Stimulated activated CD8-positive, alpha-beta memory T cell treated with anti-CD3 and anti-CD28 coated beads, Interleukin-15, amount 100 ng/mL, for 24 hours (primary cell): ENCODE measurements around the gene SPATC1L.
"Not testable (repeated sequence)": the region's sequence is repeated elsewhere in the genome, so short reads cannot be mapped to it uniquely, and the experiment has no call there.

ENCODE experiments used
- DNase-seq: peaks from one replicate; pipeline ENCODE4 v3.0.0-alpha.2; 2020; ENCODE audit warnings: low read depth

Gene SPATC1L

GRCh38 chr21:46200877-46201803 lies 16.9 kb upstream of the SPATC1L start:
- DNase-seq: not testable (repeated sequence)

GRCh38 chr21:46199436-46200373 lies 15.4 kb upstream of the SPATC1L start:
- DNase-seq: no peak

GRCh38 chr21:46196733-46197132 lies 12.5 kb upstream of the SPATC1L start:
- DNase-seq: no peak

GRCh38 chr21:46195595-46196195 lies 11.4 kb upstream of the SPATC1L start:
- no peak for DNase-seq

- DNase-seq: no peak
These were observed 10.4 kb upstream of the SPATC1L start for GRCh38 chr21:46194374-46195334.

GRCh38 chr21:46193829-46194373 lies 9.6 kb upstream of the SPATC1L start:
- DNase-seq: no peak

- DNase-seq: no peak
These were observed 7.7 kb upstream of the SPATC1L start for GRCh38 chr21:46191686-46192575.

- DNase-seq: no peak
These were observed 7.0 kb upstream of the SPATC1L start for GRCh38 chr21:46191257-46191685.

GRCh38 chr21:46190491-46191131 lies 6.4 kb upstream of the SPATC1L start:
- no peak for DNase-seq

- DNase-seq: no peak
These were observed 5.8 kb upstream of the SPATC1L start for GRCh38 chr21:46189959-46190490.

GRCh38 chr21:46189213-46189958 lies 5.1 kb upstream of the SPATC1L start:
- DNase-seq: no peak

GRCh38 chr21:46188226-46189212 lies 4.3 kb upstream of the SPATC1L start:
- DNase-seq: no peak

GRCh38 chr21:46187814-46188213 lies 3.6 kb upstream of the SPATC1L start:
- no peak for DNase-seq

- no peak for DNase-seq
These were observed 3.0 kb upstream of the SPATC1L start for GRCh38 chr21:46187261-46187660.

- no peak for DNase-seq
These were observed 1.5 kb upstream of the SPATC1L start for GRCh38 chr21:46185716-46186115.

GRCh38 chr21:46184625-46185555 lies 631 bp upstream of the SPATC1L start:
- peak; percentile 43 for DNase-seq
